NB4 (cell line): ENCODE results near the gene TPRG1.
A peak's percentile ranks its signal among the peaks of the same experiment; 100 is the strongest.

Experiments
- MAX ChIP-seq: IDR thresholded peaks from 2 replicates; pipeline ENCODE4 v1.6.1; 2011; ENCODE audit warnings: low read depth, low read length
- MYC ChIP-seq: IDR thresholded peaks from 2 replicates; pipeline ENCODE4 v1.6.1; 2011; ENCODE audit warnings: low read depth, low read length
- POLR2A ChIP-seq: IDR thresholded peaks from 2 replicates; pipeline ENCODE4 v1.6.1; 2011; ENCODE audit warnings: mild to moderate bottlenecking; ENCODE audit not compliant: insufficient read length; ENCODE audit errors: extremely low read depth
- TF ChIP-seq, protein P1 (sequence below): IDR thresholded peaks from one replicate; pipeline ENCODE4 v1.5.1; 2012; ENCODE audit warnings: low read depth, low read length

- TF ChIP-seq, protein P1, sequence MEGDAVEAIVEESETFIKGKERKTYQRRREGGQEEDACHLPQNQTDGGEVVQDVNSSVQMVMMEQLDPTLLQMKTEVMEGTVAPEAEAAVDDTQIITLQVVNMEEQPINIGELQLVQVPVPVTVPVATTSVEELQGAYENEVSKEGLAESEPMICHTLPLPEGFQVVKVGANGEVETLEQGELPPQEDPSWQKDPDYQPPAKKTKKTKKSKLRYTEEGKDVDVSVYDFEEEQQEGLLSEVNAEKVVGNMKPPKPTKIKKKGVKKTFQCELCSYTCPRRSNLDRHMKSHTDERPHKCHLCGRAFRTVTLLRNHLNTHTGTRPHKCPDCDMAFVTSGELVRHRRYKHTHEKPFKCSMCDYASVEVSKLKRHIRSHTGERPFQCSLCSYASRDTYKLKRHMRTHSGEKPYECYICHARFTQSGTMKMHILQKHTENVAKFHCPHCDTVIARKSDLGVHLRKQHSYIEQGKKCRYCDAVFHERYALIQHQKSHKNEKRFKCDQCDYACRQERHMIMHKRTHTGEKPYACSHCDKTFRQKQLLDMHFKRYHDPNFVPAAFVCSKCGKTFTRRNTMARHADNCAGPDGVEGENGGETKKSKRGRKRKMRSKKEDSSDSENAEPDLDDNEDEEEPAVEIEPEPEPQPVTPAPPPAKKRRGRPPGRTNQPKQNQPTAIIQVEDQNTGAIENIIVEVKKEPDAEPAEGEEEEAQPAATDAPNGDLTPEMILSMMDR: peak; percentile 54
- TF ChIP-seq POLR2A: no peak
- peak; percentile 12; the same call in 1 of the 2 replicates for TF ChIP-seq MAX
- TF ChIP-seq MYC: no peak
Observed at GRCh38 chr3:189148081-189148507, 23.7 kb upstream of the TPRG1 start.
